GM23338 (cell line): ENCODE data around the gene RAG1. TPM values are rescaled to one million over a fixed set of nuclear protein-coding genes. Genes with fewer than 3 reads are reported as not detected.

Experiments
- ATAC-seq: fragments of 200-7000 bp; cut with Tn5 transposase; 3 replicates; pipeline ENCODE4 v1.9.1; 2020
- DNase-seq: peaks from one replicate; pipeline ENCODE4 v3.0.0-alpha.2; 2015; ENCODE audit warnings: low spot score
- H2AFZ ChIP-seq: fragments of 200-600 bp; sonication (generic); 2 replicates; pipeline ENCODE4 v1.8.0; 2016; ENCODE audit warnings: antibody characterized with exemption, mild to moderate bottlenecking, moderate library complexity
- H3F3A ChIP-seq: fragments of 200-600 bp; sonication (generic); replicated peaks from 2 replicates; pipeline ENCODE4 v1.8.0; 2017; ENCODE audit warnings: antibody characterized with exemption, mixed run types, low read depth
- H3K27ac ChIP-seq: fragments of 200-600 bp; sonication (generic); 2 replicates; pipeline ENCODE4 v1.6.1; 2016; ENCODE audit warnings: low read depth
- H3K27me3 ChIP-seq: fragments of 200-600 bp; sonication (generic); 2 replicates; pipeline ENCODE4 v1.8.0; 2016; ENCODE audit warnings: mild to moderate bottlenecking, mixed run types, moderate library complexity; ENCODE audit not compliant: insufficient read depth
- H3K36me3 ChIP-seq: fragments of 200-600 bp; sonication (generic); 2 replicates; pipeline ENCODE4 v1.8.0; 2016; ENCODE audit warnings: mild to moderate bottlenecking; ENCODE audit not compliant: insufficient read depth
- H3K4me1 ChIP-seq: fragments of 200-600 bp; sonication (generic); 2 replicates; pipeline ENCODE4 v1.8.0; 2016; ENCODE audit warnings: mild to moderate bottlenecking, moderate library complexity; ENCODE audit not compliant: insufficient read depth
- H3K4me2 ChIP-seq: fragments of 200-600 bp; sonication (generic); 2 replicates; pipeline ENCODE4 v1.7.1; 2017; ENCODE audit warnings: mixed run types
- H3K4me3 ChIP-seq: fragments of 200-600 bp; sonication (generic); 2 replicates; pipeline ENCODE4 v1.6.1; 2016; ENCODE audit warnings: mixed run types
- H3K79me2 ChIP-seq: fragments of 200-600 bp; sonication (generic); replicated peaks from 2 replicates; pipeline ENCODE4 v1.8.0; 2017; ENCODE audit warnings: mild to moderate bottlenecking; ENCODE audit not compliant: insufficient read depth
- H3K9me2 ChIP-seq: fragments of 200-600 bp; sonication (generic); 2 replicates; pipeline ENCODE4 v1.8.0; 2017; ENCODE audit not compliant: insufficient read depth
- H4K20me1 ChIP-seq: fragments of 200-600 bp; sonication (generic); replicated peaks from 2 replicates; pipeline ENCODE4 v1.8.0; 2017; ENCODE audit warnings: mild to moderate bottlenecking; ENCODE audit not compliant: insufficient read depth
- H3K27ac Mint-ChIP-seq: 2 replicates; pipeline ENCODE4 v1.8.0; 2020; ENCODE audit warnings: inconsistent platforms, mild to moderate bottlenecking, moderate library complexity, mixed read lengths
- H3K27me3 Mint-ChIP-seq: 3 replicates; pipeline ENCODE4 v1.8.0; 2022; ENCODE audit warnings: low read depth, mild to moderate bottlenecking, moderate library complexity, mixed read lengths, inconsistent platforms; ENCODE audit not compliant: insufficient read depth, poor library complexity
- H3K36me3 Mint-ChIP-seq: 3 replicates; pipeline ENCODE4 v1.8.0; 2021; ENCODE audit warnings: low read depth, mild to moderate bottlenecking, inconsistent platforms, moderate library complexity, mixed read lengths
- H3K4me1 Mint-ChIP-seq: 3 replicates; pipeline ENCODE4 v1.8.0; 2020; ENCODE audit warnings: mild to moderate bottlenecking, inconsistent platforms, mixed read lengths
- H3K4me3 Mint-ChIP-seq: 3 replicates; pipeline ENCODE4 v1.8.0; 2021; ENCODE audit warnings: moderate library complexity, mild to moderate bottlenecking, inconsistent platforms, mixed read lengths
- H3K9me3 Mint-ChIP-seq: 3 replicates; pipeline ENCODE4 v1.8.0; 2020; ENCODE audit warnings: moderate library complexity, mild to moderate bottlenecking, inconsistent platforms, mixed read lengths
- CREB1 ChIP-seq: fragments of 250-450 bp; sonication (Bioruptor Pico); IDR thresholded peaks from 2 replicates; pipeline ENCODE4 v1.5.0; 2020; ENCODE audit warnings: low read depth, mild to moderate bottlenecking, moderate library complexity
- CTCF ChIP-seq, 2 experiments: fragments of 200-600 bp in 1 of 2; sonication (generic) in 1 of 2; conservative IDR thresholded peaks; 2 replicates each; pipeline versions ENCODE4 v1.5.1 to v1.6.1; 2016 to 2017; ENCODE audit warnings: antibody characterized with exemption in 2 of 2, low read depth in 2 of 2, mild to moderate bottlenecking in 2 of 2, moderate library complexity in 1 of 2
- EZH2 ChIP-seq: fragments of 200-600 bp; sonication (generic); IDR thresholded peaks from one replicate; pipeline ENCODE4 v1.8.0; 2017; ENCODE audit warnings: antibody characterized with exemption, mild to moderate bottlenecking, low read depth; ENCODE audit not compliant: unreplicated experiment
- JUNB ChIP-seq: IDR thresholded peaks from one replicate; pipeline ENCODE4 v1.6.1; 2016; ENCODE audit warnings: antibody characterized with exemption; ENCODE audit not compliant: unreplicated experiment
- ZNF462 ChIP-seq: fragments of 250-450 bp; sonication (Bioruptor Pico); IDR thresholded peaks from 2 replicates; pipeline ENCODE4 v1.5.0; 2020; ENCODE audit warnings: mild to moderate bottlenecking, moderate library complexity
- polyA plus RNA-seq: library from polyadenylated mRNA; unstranded; fragments of >200 nt; fragmentation: Nextera tagmentation; extraction: Ambion mirVana; gene quantifications from 2 replicates; pipeline ENCODE4 v1.2.1, GENCODE V29; 2016
- total RNA-seq: library from RNA; depleted of rRNA; stranded (reverse); fragments of >200 nt; shearing (Covaris generic); gene quantifications from 2 replicates; pipeline ENCODE4 v1.2.3, GENCODE V29; 2014

The RAG1 gene
- total and polyA plus RNA-seq, 2 experiments from 2014 or later: 0.89 to 1.4 TPM

- TF ChIP-seq CTCF (conservative IDR thresholded peaks at IDR 0.05; ENCODE audit: low read depth in 2 of 2) (no peak), EZH2 (no peak), ZNF462 (CRISPR knock-in tag) (no peak)
Measured at GRCh38 chr11:36617543-36618362, 49.9 kb downstream of the RAG1 start (continued).

- H3K27me3 Mint-ChIP-seq: no peaks in the 10 kb centered on the region
- no peaks in the 10 kb centered on the region for H3K36me3 Mint-ChIP-seq
- H3K4me3 Mint-ChIP-seq: no peak overlapping the region
- no peaks in the 10 kb centered on the region for H3K4me1 Mint-ChIP-seq
- DNase-seq (no peak), ATAC-seq (no peak)
- no peaks in the 10 kb centered on the region for H3K9me2 ChIP-seq
- H3K4me3 ChIP-seq: no peak overlapping the region
- no peaks in the 10 kb centered on the region for H3F3A ChIP-seq
- no peaks in the 10 kb centered on the region for H3K36me3 ChIP-seq
- no peaks in the 10 kb centered on the region for H3K9me3 Mint-ChIP-seq
- no peak overlapping the region for H3K27ac Mint-ChIP-seq
- no peak overlapping the region for H3K4me2 ChIP-seq
- H4K20me1 ChIP-seq: 0 out of 2 replicates have a peak, but pooled peaks cover 2% of the 10 kb centered on the region
- no peak overlapping the region for H3K27ac ChIP-seq
- H2AFZ ChIP-seq: no peak overlapping the region
- H3K27me3 ChIP-seq: no peaks in the 10 kb centered on the region
- no peaks in the 10 kb centered on the region for H3K4me1 ChIP-seq
- H3K79me2 ChIP-seq: no peaks in the 10 kb centered on the region
- no peak for TF ChIP-seq ZNF462 (CRISPR knock-in tag)
- no peak for TF ChIP-seq JUNB
- TF ChIP-seq CREB1 (CRISPR knock-in tag): no peak
Measured at GRCh38 chr11:36618363-36619047, 50.7 kb downstream of the RAG1 start.
